NCI-H2107 (cell line): ENCODE measurements around the gene CD79B.

Experiments
- DNase-seq: peaks from one replicate; lab custom pipeline; 2025; lab: John Stamatoyannopoulos, UW

CD79B gene

DNA sequence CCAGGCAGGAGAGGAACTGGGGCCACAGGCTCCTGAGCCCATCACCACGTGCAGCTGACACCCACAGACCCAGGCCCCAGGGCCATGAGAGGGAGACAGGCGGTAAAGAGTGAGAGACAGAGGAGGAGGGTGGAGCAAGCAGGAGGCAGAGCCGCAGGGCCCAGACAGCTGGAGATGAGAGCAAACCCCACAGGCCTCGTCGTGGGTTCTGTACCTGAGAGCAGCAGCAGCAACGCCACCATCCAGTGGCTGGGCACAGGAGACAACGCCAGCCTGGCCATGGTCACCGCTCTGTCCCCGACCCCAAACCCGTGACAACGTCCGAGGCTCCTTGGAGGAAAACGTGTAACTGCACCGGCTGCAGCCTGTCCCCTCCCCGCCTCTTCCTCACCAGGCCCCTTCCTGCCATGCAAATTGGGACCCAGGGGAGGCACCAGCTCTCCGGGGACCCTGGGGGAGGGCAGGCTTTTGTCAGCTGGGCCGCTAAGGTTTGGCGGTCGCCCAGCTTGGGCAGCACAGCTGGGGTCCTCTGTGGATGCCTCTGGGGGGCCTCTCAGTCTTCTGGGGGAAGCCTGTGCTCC is at the start of gene CD79B:
Gene CD79B (minus strand): TSS at position 351 of the 581 bp plus-strand sequence. CDS start 70 bp downstream, at position 281.
- no peak for DNase-seq

DNA sequence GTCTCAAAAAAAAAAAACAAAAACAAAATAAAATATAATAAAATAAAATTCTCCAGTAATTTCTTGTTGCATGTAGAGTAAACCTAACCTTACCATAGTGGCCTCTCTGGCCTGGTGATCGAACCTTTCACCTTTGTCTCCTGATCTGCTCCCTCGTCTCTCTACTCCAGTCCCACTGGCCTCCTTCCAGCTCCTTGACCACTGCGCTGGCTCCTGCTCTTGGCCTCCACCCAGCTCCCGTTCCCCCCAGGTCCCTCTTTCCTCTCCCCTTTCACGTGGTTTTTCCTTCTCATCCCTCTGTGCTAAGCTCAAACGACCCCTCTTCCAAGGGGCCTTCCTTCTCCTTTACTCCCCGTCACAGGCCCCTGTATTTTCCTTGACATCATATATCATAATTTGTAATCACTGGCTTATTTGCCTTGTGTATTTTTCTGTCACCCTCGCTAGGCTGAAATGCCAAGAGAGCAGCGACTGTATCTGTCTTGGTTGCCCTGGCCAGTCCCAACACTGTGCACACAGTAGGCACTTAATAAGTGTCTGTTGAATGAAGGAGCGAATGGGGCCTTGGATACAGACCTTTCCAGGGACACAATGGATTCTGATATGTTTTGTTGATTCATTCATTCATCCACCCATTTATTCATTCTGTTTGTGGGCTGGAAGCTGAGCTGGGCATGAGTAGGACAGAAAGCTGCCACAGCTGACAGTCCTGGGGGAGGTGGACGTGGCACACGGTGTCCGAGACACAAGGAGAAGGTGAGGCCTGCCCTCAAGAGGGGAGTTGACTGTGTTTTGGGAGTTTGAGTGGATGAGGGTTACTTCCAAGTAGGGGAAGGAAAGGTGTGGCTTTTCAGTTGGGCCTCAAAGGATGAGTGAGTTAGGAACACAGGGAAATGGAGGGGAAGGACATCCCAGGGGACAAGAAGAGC is 46.4 kb upstream of the CD79B start:
- DNase-seq = no peak

DNA sequence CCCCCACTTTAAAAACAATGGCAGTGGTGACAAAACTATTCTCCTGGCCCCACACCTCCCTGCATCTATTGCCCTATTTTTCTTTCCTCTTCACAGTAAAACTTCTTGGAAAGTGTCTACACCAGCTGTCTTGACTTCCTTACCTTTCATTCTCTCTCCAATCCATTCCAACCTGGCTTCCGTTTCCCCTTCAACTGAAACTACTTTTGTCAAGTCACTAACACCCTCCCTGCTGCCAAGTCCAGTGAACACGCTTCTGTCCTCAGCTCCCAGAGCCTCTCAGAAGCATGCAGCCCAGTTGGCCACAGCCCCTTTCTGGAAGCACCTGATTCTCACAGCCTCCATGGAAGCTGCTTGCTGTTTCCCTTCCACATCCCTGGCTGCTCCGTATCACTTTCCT is 44.6 kb upstream of the CD79B start:
- no peak for DNase-seq

- DNase-seq = no peak
Observed at GRCh38 chr17:63975541-63976092, 43.5 kb upstream of the CD79B start.

GRCh38 chr17:63974594-63975192 is 42.6 kb upstream of the CD79B start:
- no peak for DNase-seq

- DNase-seq = no peak
Observed at GRCh38 chr17:63973930-63974593, 41.9 kb upstream of the CD79B start.

- no peak for DNase-seq
Observed at GRCh38 chr17:63973247-63973646, 41.1 kb upstream of the CD79B start.

GRCh38 chr17:63972796-63973195 is 40.7 kb upstream of the CD79B start, which contains the start of gene SCN4A:
Gene SCN4A, minus strand, starts transcription at chr17:63972918. Its CDS starts 77 bp downstream, at chr17:63972841.
- no peak for DNase-seq

- no peak for DNase-seq
Observed at GRCh38 chr17:63969278-63969677, 37.1 kb upstream of the CD79B start.

DNA sequence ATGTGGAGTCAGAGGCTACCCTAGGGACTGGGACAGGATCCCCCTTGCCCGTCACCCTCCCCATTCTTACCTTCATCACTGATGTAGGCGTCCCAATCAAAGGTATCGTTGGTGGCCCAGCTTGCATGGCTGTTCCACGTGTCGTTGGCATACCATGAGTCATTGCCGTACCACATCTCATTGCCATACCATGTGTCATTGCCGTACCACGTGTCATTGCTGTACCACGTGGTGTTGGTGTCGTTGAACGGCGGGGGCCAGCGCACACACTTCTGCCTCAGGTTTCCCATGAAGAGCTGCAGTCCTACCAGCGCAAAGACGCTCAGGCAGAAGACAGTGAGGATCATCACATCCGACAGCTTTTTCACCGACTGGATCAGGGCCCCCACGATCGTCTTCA is 35.8 kb upstream of the CD79B start:
- DNase-seq = no peak

- no peak for DNase-seq
Observed at GRCh38 chr17:63966646-63967264, 34.6 kb upstream of the CD79B start.

GRCh38 chr17:63963123-63963522 is 31.0 kb upstream of the CD79B start:
- no peak for DNase-seq

DNA sequence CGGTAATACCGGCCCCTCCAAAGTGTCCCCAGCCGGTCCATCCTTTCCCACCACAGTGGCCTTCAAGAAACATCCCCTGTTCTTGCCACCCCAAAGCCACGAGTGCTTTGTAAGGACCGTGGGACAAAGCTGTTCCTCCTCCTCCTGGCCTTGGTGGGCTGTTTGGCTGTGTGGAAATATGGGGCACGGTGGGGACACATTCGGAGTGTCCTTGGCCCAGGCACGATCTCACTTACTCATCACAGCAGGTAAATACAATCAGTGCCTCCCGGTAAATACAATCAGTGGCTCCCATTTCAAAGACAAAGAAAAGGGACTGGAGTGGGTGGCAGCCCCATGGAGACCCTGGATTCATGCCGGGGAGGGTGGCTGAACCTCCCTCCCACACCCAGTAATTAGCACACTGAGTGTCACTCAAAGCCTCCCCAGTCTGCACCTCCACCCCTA is 30.2 kb upstream of the CD79B start:
- no peak for DNase-seq

GRCh38 chr17:63961355-63962212 is 29.5 kb upstream of the CD79B start:
- no peak for DNase-seq

GRCh38 chr17:63960430-63960829 is 28.3 kb upstream of the CD79B start:
- no peak for DNase-seq

- DNase-seq = no peak
Observed at GRCh38 chr17:63960006-63960405, 27.9 kb upstream of the CD79B start.

DNA sequence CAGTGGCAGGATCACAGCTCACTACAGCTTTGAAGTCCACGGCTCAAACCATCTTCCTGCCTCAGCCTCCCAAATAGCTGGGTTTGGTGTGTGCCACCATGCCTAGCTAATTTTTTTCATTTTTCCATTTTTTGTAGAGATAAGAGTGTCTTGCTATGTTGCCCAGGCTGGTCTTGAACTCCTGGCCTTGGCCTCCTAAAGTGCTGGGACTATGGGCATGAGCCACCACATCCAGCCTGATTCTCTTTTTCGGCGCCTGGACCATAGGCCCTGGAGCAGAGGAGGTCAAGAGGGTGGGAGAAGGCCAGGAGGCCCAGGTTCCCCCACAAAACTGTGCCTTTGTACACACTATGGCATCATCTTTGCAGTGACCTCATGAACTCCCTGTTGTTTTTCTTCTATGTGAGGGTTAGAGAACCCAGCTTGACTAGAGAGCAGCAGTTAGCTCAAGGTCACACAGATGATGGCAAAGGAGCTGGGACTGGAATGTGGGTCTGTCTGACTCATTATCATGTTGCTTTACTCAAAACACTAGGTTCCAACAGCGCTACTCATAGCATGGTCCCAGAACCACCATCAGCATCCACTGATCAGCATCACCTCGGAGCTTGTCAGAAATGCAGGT is 24.3 kb upstream of the CD79B start:
- no peak for DNase-seq

DNA sequence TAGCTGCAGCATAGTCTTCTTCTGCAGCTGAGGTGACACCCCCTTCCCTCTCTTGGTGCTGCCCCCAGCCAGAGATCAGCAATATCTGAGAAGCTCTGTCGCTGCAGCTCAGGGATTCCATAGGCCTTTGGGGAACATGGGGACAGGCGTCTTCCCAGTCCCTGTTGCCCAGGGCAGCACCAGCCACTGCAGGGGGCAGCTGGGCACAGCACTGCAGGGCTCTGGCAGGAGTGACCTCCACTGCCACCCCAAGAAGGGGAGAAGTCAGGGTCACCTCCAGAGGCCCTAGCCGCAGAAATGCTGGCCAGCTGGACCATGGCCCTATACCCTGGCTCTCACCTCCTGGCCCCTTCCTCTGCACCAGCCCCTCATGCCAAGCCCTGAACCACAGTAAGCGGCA is 23.7 kb upstream of the CD79B start:
- DNase-seq = no peak

GRCh38 chr17:63955232-63955631 is 23.1 kb upstream of the CD79B start:
- no peak for DNase-seq

DNA sequence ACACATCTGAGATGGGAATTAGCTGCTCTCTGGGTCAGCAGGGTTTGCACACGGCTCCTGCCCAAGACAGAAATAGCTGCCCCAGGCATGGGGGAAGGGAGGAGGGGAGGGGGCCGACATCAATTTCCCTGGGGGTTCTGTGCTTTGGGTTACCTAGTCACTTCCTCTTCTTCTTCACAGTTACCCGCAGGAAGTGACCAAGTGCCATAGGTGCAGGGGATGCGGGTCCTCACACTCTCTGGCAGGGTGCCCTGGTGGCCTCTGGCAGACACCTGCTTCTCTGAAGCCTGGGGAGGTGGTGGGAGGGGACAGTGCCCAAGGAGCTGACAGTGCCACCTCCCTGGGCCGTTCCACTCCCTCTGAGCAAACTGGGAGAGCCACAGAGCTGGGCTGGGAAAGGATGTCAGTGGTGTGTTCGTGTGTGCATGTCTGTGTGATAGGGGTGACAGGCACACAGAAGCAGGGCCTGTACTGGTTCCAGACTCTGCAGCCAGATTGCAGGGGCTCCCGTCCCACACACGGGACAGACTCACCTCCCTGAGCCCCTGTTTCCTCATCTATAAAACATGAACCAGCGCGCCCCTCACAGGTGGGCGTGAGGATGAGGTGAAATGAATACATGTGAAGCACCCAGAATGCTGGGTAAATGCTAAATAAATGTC is 22.4 kb upstream of the CD79B start:
- DNase-seq = no peak
